Naive B cell (primary cell): ENCODE results near the gene HNRNPM. TPM values are rescaled to one million over a fixed set of nuclear protein-coding genes. Genes with fewer than 3 reads are reported as not detected.

Source experiments
- polyA plus RNA-seq, 6 donors: library from polyadenylated mRNA; unstranded; fragments of 300-500 nt; fragmentation: Illumina TruSeq; gene quantifications; one replicate each; pipeline ENCODE4 v1.2.3, GENCODE V29; 2021; ENCODE audit warnings: low read depth in 6 of 6

Gene HNRNPM
- polyA plus RNA-seq, 6 donors from 2014 or later, result 185 to 283 (median 210) TPM

Other genes starting within 250 kb of the HNRNPM start
- gene CERS4, start 235.6 kb upstream of the HNRNPM start, polyA plus RNA-seq, result 10 to 100 TPM; 36.3 to 53.3 (median 43.7) TPM
- gene CD320, start 136.6 kb upstream of the HNRNPM start, polyA plus RNA-seq, result 10 to 100 TPM; 16.0 to 32.4 (median 24.3) TPM
- 100 to 1,000 TPM; 117 to 143 (median 128) TPM for gene NDUFA7, start 123.6 kb upstream of the HNRNPM start, polyA plus RNA-seq
- gene RPS28, start 123.5 kb upstream of the HNRNPM start, polyA plus RNA-seq, result 1,000 to 10,000 TPM; 1,256 to 2,811 (median 2,461) TPM
- gene KANK3, start 101.7 kb upstream of the HNRNPM start, polyA plus RNA-seq, result under 1 TPM in 2 of 6 donors, not detected in 4; 0.09 to 0.23 TPM
- gene ANGPTL4, start 80.8 kb upstream of the HNRNPM start, polyA plus RNA-seq, result not detected
- gene RAB11B, start 54.6 kb upstream of the HNRNPM start, polyA plus RNA-seq, result 10 to 100 TPM; 47.9 to 81.2 (median 58.2) TPM
- gene MARCHF2, start 31.7 kb upstream of the HNRNPM start, polyA plus RNA-seq, result 10 to 100 TPM; 19.9 to 40.4 (median 31.3) TPM
- gene PRAM1, start 57.7 kb downstream of the HNRNPM start, polyA plus RNA-seq, result under 1 TPM in 2 of 6 donors, not detected in 4; 0.26 to 0.27 TPM
- gene ZNF414, start 69.2 kb downstream of the HNRNPM start, polyA plus RNA-seq, result 10 to 100 TPM in 4 of 6 donors, 1 to 10 TPM in 2; 7.4 to 25.5 (median 11.7) TPM
- gene MYO1F, start 132.5 kb downstream of the HNRNPM start, polyA plus RNA-seq, result 10 to 100 TPM in 3 of 6 donors, 1 to 10 TPM in 3; 7.2 to 24.4 (median 9.6) TPM
- gene ADAMTS10, start 165.7 kb downstream of the HNRNPM start, polyA plus RNA-seq, result under 1 TPM in 1 of 6 donors, not detected in 5; 0.31 TPM
- gene NFILZ, start 185.7 kb downstream of the HNRNPM start, polyA plus RNA-seq, result not detected